H1 (cell line): ENCODE measurements around the gene GPC3. TPM values are rescaled to one million over a fixed set of nuclear protein-coding genes. Genes with fewer than 3 reads are reported as not detected.

Source experiments
- CTCF ChIA-PET: fragments of 300-600 bp; sonication (Branson Sonifier 250); formaldehyde crosslinking; loops from one replicate; lab custom pipeline; 2021; ENCODE audit not compliant: partially characterized antibody; lab: Charles Lee
- POLR2A ChIA-PET: fragments of 300-600 bp; sonication (Branson Sonifier 250); formaldehyde crosslinking; loops from one replicate; lab custom pipeline; 2021; ENCODE audit warnings: inconsistent platforms; ENCODE audit not compliant: partially characterized antibody; lab: Charles Lee
- DNase-seq, 2 experiments: peaks; one replicate each; pipeline versions ENCODE4 v3.0.0 to v3.0.0-alpha.2; 2010 to 2022; ENCODE audit warnings: low spot score in 2 of 2, low read depth in 1 of 2, mixed read lengths in 1 of 2
- FAIRE-seq: peaks from 2 replicates; lab custom pipeline; 2011; peaks lifted over from hg19 to GRCh38; lab: Jason Lieb, UNC
- H2AFZ ChIP-seq: 2 replicates; pipeline ENCODE4 v1.8.1; 2012; ENCODE audit warnings: low read length, inconsistent platforms
- H2AK5ac ChIP-seq: 2 replicates; pipeline ENCODE4 v1.6.1; 2013; ENCODE audit warnings: low read depth, low read length
- H2BK120ac ChIP-seq: replicated peaks from 2 replicates; pipeline ENCODE3; 2013; ENCODE audit warnings: low read depth, low read length, inconsistent platforms
- H2BK12ac ChIP-seq: 2 replicates; pipeline ENCODE4 v1.6.1; 2013; ENCODE audit warnings: low read depth, low read length
- H2BK15ac ChIP-seq: 2 replicates; pipeline ENCODE4 v1.6.1; 2013; ENCODE audit warnings: low read length
- H2BK20ac ChIP-seq: 2 replicates; pipeline ENCODE4 v1.6.1; 2013; ENCODE audit warnings: low read length
- H2BK5ac ChIP-seq: 2 replicates; pipeline ENCODE4 v1.6.1; 2013; ENCODE audit warnings: low read depth, low read length
- H3K14ac ChIP-seq: 2 replicates; pipeline ENCODE4 v1.6.1; 2013; ENCODE audit warnings: inconsistent platforms; ENCODE audit not compliant: insufficient read length
- H3K18ac ChIP-seq: 2 replicates; pipeline ENCODE4 v1.6.1; 2013; ENCODE audit warnings: low read length; ENCODE audit errors: extremely low read depth
- H3K23ac ChIP-seq: 2 replicates; pipeline ENCODE4 v1.6.1; 2013; ENCODE audit warnings: inconsistent platforms; ENCODE audit not compliant: insufficient read length
- H3K23me2 ChIP-seq: 2 replicates; pipeline ENCODE4 v1.6.1; 2013; ENCODE audit warnings: low read depth, low read length
- H3K27ac ChIP-seq: 2 replicates; pipeline ENCODE4 v1.6.1; 2011; ENCODE audit warnings: low read depth, low read length, inconsistent platforms
- H3K27me3 ChIP-seq, 4 experiments: replicated peaks in 1 of 4; 1 replicate in 1 of 4; 2 replicates in 3 of 4; pipeline versions ENCODE4 v1.6.1 to v1.8.1; 2011 to 2013; ENCODE audit warnings: low read length in 3 of 4, mild to moderate bottlenecking in 3 of 4, inconsistent platforms in 2 of 4, mixed read lengths in 2 of 4, moderate library complexity in 1 of 4; ENCODE audit not compliant: control insufficient read depth in 3 of 4, insufficient read depth in 3 of 4; ENCODE audit errors: extremely low read depth in 1 of 4
- H3K36me3 ChIP-seq, 4 experiments: 2 replicates each; pipeline versions ENCODE4 v1.6.1 to v1.8.1; 2011 to 2013; ENCODE audit warnings: mild to moderate bottlenecking in 4 of 4, low read length in 3 of 4, moderate library complexity in 2 of 4, control low read depth in 1 of 4, inconsistent platforms in 1 of 4; ENCODE audit not compliant: insufficient read depth in 4 of 4, control insufficient read depth in 2 of 4
- H3K4ac ChIP-seq: replicated peaks from 2 replicates; pipeline ENCODE3; 2013; ENCODE audit warnings: low read length, low read depth, mixed read lengths, inconsistent platforms; ENCODE audit not compliant: insufficient read length
- H3K4me1 ChIP-seq, 4 experiments: replicated peaks in 1 of 4; 1 replicate in 1 of 4; 2 replicates in 3 of 4; pipeline versions ENCODE4 v1.6.1 to v1.8.1; 2011 to 2013; ENCODE audit warnings: low read length in 3 of 4, inconsistent platforms in 2 of 4, mixed read lengths in 1 of 4; ENCODE audit not compliant: insufficient read depth in 4 of 4, control insufficient read depth in 3 of 4
- H3K4me2 ChIP-seq, 2 experiments: 2 replicates each; pipeline versions ENCODE4 v1.6.1 to v1.8.1; 2011 to 2013; ENCODE audit warnings: low read depth in 2 of 2, low read length in 2 of 2, control low read depth in 1 of 2, inconsistent platforms in 1 of 2, mild to moderate bottlenecking in 1 of 2; ENCODE audit not compliant: insufficient read depth in 1 of 2
- H3K4me3 ChIP-seq, 4 experiments: fragments of 200-600, 300-600 bp in 1 of 4; sonication (generic), shearing (Covaris generic), sonication (Bioruptor Twin) in 1 of 4; 2 replicates each; pipeline versions ENCODE4 v1.5.1 to v1.8.1; 2011 to 2016; ENCODE audit warnings: low read length in 4 of 4, low read depth in 3 of 4, control low read depth in 2 of 4, inconsistent platforms in 2 of 4, mild to moderate bottlenecking in 2 of 4, mixed read lengths in 1 of 4, moderate library complexity in 1 of 4; ENCODE audit not compliant: insufficient read depth in 2 of 4; ENCODE audit errors: extremely low read depth in 1 of 4
- H3K56ac ChIP-seq: replicated peaks from 2 replicates; pipeline ENCODE3; 2013; ENCODE audit warnings: low read depth, mild to moderate bottlenecking, mixed read lengths, low read length, inconsistent platforms; ENCODE audit not compliant: insufficient read length
- H3K79me1 ChIP-seq: 2 replicates; pipeline ENCODE4 v1.6.1; 2013; ENCODE audit warnings: low read depth, low read length, control low read depth
- H3K79me2 ChIP-seq, 2 experiments: 2 replicates each; pipeline versions ENCODE4 v1.6.1 to v1.8.1; 2012 to 2013; ENCODE audit warnings: low read length in 2 of 2, mild to moderate bottlenecking in 2 of 2, inconsistent platforms in 1 of 2; ENCODE audit not compliant: insufficient read depth in 2 of 2, control insufficient read depth in 1 of 2
- H3K9ac ChIP-seq, 4 experiments: replicated peaks in 1 of 4; 1 replicate in 1 of 4; 2 replicates in 3 of 4; pipeline versions ENCODE4 v1.6.1 to v1.8.1; 2011 to 2013; ENCODE audit warnings: low read depth in 3 of 4, low read length in 3 of 4, control low read depth in 2 of 4, mild to moderate bottlenecking in 2 of 4, moderate library complexity in 2 of 4, inconsistent platforms in 1 of 4; ENCODE audit errors: extremely low read depth in 1 of 4
- H3K9me3 ChIP-seq, 2 experiments: 2 replicates each; pipeline versions ENCODE4 v1.6.1 to v1.8.1; 2012 to 2013; ENCODE audit warnings: mild to moderate bottlenecking in 2 of 2, moderate library complexity in 2 of 2, control low read depth in 1 of 2, inconsistent platforms in 1 of 2, low read depth in 1 of 2, low read length in 1 of 2, mixed read lengths in 1 of 2; ENCODE audit not compliant: insufficient read depth in 2 of 2
- H4K20me1 ChIP-seq, 2 experiments: replicated peaks in 1 of 2; 2 replicates each; pipeline versions ENCODE3 to v1.8.1; 2011 to 2013; ENCODE audit warnings: inconsistent platforms in 2 of 2, low read length in 2 of 2, mild to moderate bottlenecking in 1 of 2; ENCODE audit not compliant: insufficient read depth in 2 of 2, control insufficient read depth in 1 of 2
- H4K5ac ChIP-seq: 2 replicates; pipeline ENCODE4 v1.6.1; 2013; ENCODE audit warnings: low read length, low read depth, mixed read lengths, inconsistent platforms; ENCODE audit not compliant: insufficient read length
- H4K8ac ChIP-seq: 2 replicates; pipeline ENCODE4 v1.8.0; 2013; ENCODE audit warnings: mild to moderate bottlenecking, moderate library complexity, low read length, inconsistent platforms; ENCODE audit not compliant: insufficient read depth; ENCODE audit errors: extremely low read depth
- H4K91ac ChIP-seq: replicated peaks from 2 replicates; pipeline ENCODE3; 2013; ENCODE audit warnings: low read length, mixed read lengths, inconsistent platforms; ENCODE audit not compliant: insufficient read length
- BRCA1 ChIP-seq: IDR thresholded peaks from 2 replicates; pipeline ENCODE4 v1.6.1; 2012; ENCODE audit warnings: low read depth, low read length, improper control_type of control experiment
- CTBP2 ChIP-seq: IDR thresholded peaks from 2 replicates; pipeline ENCODE4 v1.7.0; 2011; ENCODE audit warnings: borderline replicate concordance, mild to moderate bottlenecking, moderate library complexity, mixed read lengths, low read length; ENCODE audit not compliant: insufficient read depth, insufficient read length
- MAFK ChIP-seq: IDR thresholded peaks from 2 replicates; pipeline ENCODE4 v1.6.1; 2012; ENCODE audit warnings: low read depth, mild to moderate bottlenecking, improper control_type of control experiment, low read length
- PHF8 ChIP-seq: fragments of 200-600 bp; sonication (generic); conservative IDR thresholded peaks from 2 replicates; pipeline ENCODE4 v1.7.1; 2012; ENCODE audit warnings: low read depth, mild to moderate bottlenecking, inconsistent platforms, low read length, moderate library complexity
- SIRT6 ChIP-seq: IDR thresholded peaks from one replicate; pipeline ENCODE4 v1.7.1; 2012; ENCODE audit warnings: low read length, inconsistent platforms
- TAF7 ChIP-seq: optimal IDR thresholded peaks from 2 replicates; pipeline ENCODE3; 2011; ENCODE audit warnings: low read depth, mild to moderate bottlenecking, inconsistent platforms, low read length, moderate library complexity, borderline replicate concordance
- TCF12 ChIP-seq: IDR thresholded peaks from 2 replicates; pipeline ENCODE4 v1.6.1; 2011; ENCODE audit warnings: low read depth, mild to moderate bottlenecking, low read length
- WGBS, 2 experiments: shearing (Covaris generic) in 1 of 2; methylation state at CpG; one replicate each; pipeline versions ENCODE4 v1.1.6 to v1.1.7; 2013 to 2015; ENCODE audit warnings: low lambda C conversion rate in 2 of 2, mixed read lengths in 2 of 2, inconsistent platforms in 1 of 2, low coverage in 1 of 2, missing lambda C conversion rate in 1 of 2; ENCODE audit not compliant: insufficient replicate concordance in 2 of 2, insufficient coverage in 1 of 2, insufficient read length in 1 of 2; ENCODE audit errors: extremely low coverage in 1 of 2, missing lambda C conversion rate in 1 of 2; 5-methylcytosine and 5-hydroxymethylcytosine counted together
- polyA plus RNA-seq, 7 experiments: library from polyadenylated mRNA; depleted of rRNA in 3 of 7; stranded (reverse) in 5 of 7; unstranded in 2 of 7; fragments of >200 nt in 5 of 7; fragments of 200-250 nt in 2 of 7; gene quantifications; 1 replicate in 5 of 7; 2 replicates in 1 of 7; 4 replicates in 1 of 7; pipeline versions ENCODE4 v1.2.1 to v1.2.3, GENCODE V29; 2011 to 2013; ENCODE audit warnings: missing spikeins in 2 of 7, mixed read lengths in 2 of 7
- total RNA-seq: library from RNA; stranded (reverse); fragmentation: NEBNext Ultra II Directional; extraction: Animal tissue kit (Norgen Biotek cat#: 25700); gene quantifications from 2 replicates; pipeline ENCODE4 v1.2.1, GENCODE V29; 2021
- TF ChIP-seq, protein P1 (sequence below): IDR thresholded peaks from 2 replicates; pipeline ENCODE4 v1.6.1; 2012; ENCODE audit warnings: inconsistent platforms
- TF ChIP-seq, protein P2 (sequence below): IDR thresholded peaks from 2 replicates; pipeline ENCODE4 v1.6.1; 2012; ENCODE audit warnings: low read length, inconsistent platforms
- TF ChIP-seq, protein P3 (sequence below): IDR thresholded peaks from 2 replicates; pipeline ENCODE4 v1.6.1; 2011; ENCODE audit warnings: low read length, improper control_type of control experiment

The GPC3 gene
- total and polyA plus RNA-seq, 2 of the 8 experiments (the other 6 are each of a cell fraction or from before 2014, with no cell fraction given): 64.8 to 71.9 TPM

DNA sequence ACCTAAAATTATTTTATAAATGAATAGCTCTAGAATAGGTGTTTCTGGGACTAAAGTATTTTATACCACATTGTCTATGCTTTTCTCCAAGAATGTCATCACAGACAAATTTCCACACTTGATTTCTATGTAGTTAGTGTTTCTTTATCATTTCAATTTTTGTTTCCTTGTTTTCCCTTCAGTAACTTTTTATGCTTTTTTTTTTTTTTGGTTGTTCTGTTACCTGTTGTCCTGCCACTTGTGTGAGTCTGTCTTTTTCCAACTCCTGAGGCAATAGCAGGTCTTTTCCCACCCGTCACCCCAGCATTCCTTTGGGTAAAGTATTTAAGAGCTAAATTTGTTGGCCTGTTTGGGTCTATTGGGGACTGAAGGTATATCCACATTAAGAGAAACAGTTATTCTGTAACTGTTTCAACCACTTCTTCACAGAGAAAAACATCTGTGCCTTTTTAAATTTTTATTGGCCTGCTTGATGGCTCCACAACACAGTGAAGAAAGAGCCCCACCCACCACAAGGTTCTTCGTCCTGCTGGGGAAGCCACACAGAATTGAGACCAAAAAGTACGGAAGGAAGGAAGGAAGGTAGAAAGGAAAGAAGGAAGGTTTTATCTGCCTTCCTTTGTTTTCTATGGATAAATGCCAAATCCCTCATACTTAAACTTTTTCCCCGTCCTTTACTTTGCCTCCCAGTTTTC, 17.7 kb upstream of the GPC3 start:
- Histone ChIP-seq H2BK15ac (no peak overlapping the region), H3K79me1 (no peaks in the 10 kb centered on the region), H2BK12ac (no peak overlapping the region), H3K27me3 (no peaks in the 10 kb centered on the region), H3K4me3 (no peak overlapping the region), H4K91ac (no peak overlapping the region), H3K56ac (no peak overlapping the region), H2AFZ (no peak overlapping the region), H2AK5ac (no peak overlapping the region), H2BK120ac (no peak overlapping the region), H3K4me1 (no peaks in the 10 kb centered on the region), H4K5ac (no peak overlapping the region), H3K4me2 (no peak overlapping the region), H3K23me2 (no peaks in the 10 kb centered on the region), H3K18ac (no peak overlapping the region), H3K14ac (no peak overlapping the region), H3K9me3 (no peaks in the 10 kb centered on the region), H3K23ac (no peak overlapping the region), H4K8ac (no peak overlapping the region), H3K27ac (no peak overlapping the region), H3K36me3 (no peaks in the 10 kb centered on the region), H4K20me1 (no peaks in the 10 kb centered on the region), H2BK20ac (no peak overlapping the region), H3K79me2 (no peaks in the 10 kb centered on the region), H3K9ac (no peak overlapping the region), H2BK5ac (no peak overlapping the region), H3K4ac (no peak overlapping the region)
- 42% methylated on average over 2 of the region's 4 CpGs; no CpG with 5 or more reads in 1 of the 2 experiments for WGBS, 2 experiments
- ChIA-PET CTCF (interaction anchor here (0.5 to 1.3 kb wide), 2 partner anchors 23 to 76 kb away, joined by 3 read pairs; no protein-coding TSS in a partner anchor), POLR2A (no interaction called here)
- DNase-seq: no peak
- no peak for FAIRE-seq
- TF ChIP-seq CTBP2 (no peak), TAF7 (no peak), BRCA1 (no peak), TCF12 (no peak), SIRT6 (no peak), PHF8 (no peak), MAFK (no peak)
- TF ChIP-seq, protein P1, sequence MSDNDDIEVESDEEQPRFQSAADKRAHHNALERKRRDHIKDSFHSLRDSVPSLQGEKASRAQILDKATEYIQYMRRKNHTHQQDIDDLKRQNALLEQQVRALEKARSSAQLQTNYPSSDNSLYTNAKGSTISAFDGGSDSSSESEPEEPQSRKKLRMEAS: no peak
- TF ChIP-seq, protein P2, sequence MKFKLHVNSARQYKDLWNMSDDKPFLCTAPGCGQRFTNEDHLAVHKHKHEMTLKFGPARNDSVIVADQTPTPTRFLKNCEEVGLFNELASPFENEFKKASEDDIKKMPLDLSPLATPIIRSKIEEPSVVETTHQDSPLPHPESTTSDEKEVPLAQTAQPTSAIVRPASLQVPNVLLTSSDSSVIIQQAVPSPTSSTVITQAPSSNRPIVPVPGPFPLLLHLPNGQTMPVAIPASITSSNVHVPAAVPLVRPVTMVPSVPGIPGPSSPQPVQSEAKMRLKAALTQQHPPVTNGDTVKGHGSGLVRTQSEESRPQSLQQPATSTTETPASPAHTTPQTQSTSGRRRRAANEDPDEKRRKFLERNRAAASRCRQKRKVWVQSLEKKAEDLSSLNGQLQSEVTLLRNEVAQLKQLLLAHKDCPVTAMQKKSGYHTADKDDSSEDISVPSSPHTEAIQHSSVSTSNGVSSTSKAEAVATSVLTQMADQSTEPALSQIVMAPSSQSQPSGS: no peak
- TF ChIP-seq, protein P3, sequence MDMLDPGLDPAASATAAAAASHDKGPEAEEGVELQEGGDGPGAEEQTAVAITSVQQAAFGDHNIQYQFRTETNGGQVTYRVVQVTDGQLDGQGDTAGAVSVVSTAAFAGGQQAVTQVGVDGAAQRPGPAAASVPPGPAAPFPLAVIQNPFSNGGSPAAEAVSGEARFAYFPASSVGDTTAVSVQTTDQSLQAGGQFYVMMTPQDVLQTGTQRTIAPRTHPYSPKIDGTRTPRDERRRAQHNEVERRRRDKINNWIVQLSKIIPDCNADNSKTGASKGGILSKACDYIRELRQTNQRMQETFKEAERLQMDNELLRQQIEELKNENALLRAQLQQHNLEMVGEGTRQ: no peak
